Measurements from ENCODE around the gene RPH3AL.
"Not testable (repeated sequence)": the region's sequence is repeated elsewhere in the genome, so short reads cannot be mapped to it uniquely, and the experiment has no call there.

The RPH3AL gene

DNA sequence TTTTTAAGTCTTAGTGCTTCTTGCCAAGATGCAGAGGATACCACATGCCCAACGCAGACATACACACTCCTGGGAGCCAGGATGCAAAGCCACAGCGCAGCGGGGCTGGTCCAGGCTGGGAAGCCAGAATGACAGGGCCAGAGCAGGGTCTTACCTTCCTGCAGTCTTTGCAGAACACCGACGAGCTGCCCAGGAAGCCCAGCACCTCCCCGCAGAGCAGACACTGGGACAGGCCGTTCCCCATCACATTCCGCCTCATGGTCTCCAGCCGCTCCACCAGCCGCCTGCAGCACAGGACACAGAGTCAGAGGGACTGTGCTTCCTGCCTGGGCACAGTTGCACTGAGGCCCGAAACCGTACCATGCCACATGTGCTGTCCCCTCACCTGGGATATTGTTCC is 33.3 kb downstream of the RPH3AL start:
- no peak for DNase-seq (ENCODE audit: low spot score)

DNA sequence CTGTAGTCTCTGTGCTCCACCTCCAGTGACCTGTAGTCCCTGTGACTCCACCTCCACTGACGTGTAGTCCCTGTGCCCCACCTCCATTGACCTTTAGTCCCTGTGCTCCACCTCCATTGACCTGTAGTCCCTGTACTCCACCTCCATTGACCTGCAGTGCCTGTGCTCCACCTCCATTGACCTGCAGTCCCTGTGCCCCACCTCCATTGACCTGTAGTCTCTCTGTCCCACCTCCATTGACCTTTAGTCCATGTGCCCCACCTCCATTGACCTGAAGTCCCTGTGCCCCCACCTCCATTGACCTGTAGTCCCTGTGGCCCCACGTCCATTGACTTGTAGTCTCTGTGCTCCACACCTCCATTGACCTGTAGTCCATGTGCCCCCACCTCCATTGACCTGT is 35.5 kb downstream of the RPH3AL start:
- not testable (repeated sequence) for DNase-seq (ENCODE audit: low spot score)

DNA sequence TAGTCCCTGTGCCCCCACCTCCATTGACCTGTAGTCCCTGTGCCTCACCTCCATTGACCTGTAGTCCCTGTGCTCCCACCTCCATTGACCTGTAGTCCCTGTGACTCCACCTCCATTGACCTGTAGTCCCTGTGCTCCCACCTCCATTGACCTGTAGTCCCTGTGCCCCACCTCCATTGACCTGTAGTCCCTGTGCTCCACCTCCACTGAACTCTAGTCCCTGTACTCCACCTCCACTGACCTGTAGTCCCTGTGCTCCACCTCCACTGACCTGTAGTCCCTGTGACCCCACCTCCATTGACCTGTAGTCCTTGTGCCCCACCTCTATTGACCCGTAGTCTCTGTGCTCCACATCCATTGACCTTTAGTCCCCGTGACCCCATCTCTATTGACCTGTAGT is 37.2 kb downstream of the RPH3AL start:
- not testable (repeated sequence) for DNase-seq (ENCODE audit: low spot score)

DNA sequence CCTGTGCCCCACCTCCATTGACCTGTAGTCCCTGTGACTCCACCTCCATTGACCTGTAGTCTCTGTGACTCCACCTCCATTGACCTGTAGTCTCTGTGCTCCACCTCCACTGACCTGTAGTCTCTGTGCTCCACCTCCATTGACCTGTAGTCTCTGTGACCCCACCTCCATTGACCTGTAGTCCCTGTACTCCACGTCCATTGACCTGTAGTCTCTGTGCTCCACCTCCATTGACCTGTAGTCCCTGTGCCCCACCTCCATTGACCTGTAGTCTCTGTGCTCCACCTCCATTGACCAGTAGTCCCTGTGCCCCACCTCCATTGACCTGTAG is 38.0 kb downstream of the RPH3AL start:
- DNase-seq (ENCODE audit: low spot score), result not testable (repeated sequence)

DNA sequence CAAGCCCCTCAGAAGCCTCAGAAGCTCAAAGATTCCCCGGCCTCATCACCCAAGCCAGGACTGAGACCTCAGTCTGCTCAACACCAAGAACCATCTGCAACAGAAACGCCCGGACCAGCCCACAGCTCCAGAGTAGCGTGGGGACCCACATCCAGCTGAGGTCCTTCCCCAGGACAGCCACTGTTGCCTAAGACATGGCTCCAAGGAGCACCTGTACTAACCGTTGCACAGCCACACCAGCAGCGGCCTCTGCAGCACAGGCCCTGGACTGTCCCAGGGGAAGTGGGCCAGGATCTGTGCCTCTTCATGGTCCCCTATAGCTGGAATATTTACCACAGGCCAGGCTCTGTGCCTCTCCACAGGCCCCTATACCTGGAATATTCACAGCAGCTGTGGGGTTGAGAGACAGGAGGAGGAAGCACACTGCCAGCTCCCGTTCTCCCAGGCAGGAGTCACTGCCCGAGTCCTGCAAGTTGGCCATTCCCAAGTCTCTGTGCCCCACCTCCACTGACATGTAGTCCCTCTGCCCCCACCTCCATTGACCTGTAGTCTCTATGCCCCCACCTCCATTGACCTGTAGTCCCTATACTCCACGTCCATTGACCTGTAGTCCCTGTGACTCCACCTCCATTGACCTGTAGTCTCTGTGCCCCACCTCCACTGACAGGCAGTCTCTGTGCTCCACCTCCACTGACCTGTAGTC is 38.5 kb downstream of the RPH3AL start:
- no peak for DNase-seq (ENCODE audit: low spot score)

DNA sequence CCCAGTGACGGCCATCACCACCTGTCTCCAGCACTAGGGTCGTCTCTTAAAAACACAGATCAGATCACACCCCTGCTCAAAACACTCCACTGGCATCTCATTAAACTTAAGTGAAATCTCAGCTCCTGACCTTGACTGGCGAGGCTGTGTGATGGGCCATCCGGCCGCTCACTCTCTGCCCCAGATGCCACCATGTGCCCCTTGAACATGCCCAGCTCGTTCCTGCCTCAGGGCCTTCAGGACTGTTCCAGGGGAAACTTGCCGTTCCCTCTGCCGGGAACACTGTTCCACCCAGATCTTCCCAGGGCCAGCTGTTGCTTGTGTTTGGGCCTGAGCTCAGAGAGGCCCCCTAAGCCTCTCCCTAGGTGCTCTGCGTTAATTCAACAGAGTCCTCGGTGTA is 39.4 kb downstream of the RPH3AL start:
- no peak for DNase-seq (ENCODE audit: low spot score)

DNA sequence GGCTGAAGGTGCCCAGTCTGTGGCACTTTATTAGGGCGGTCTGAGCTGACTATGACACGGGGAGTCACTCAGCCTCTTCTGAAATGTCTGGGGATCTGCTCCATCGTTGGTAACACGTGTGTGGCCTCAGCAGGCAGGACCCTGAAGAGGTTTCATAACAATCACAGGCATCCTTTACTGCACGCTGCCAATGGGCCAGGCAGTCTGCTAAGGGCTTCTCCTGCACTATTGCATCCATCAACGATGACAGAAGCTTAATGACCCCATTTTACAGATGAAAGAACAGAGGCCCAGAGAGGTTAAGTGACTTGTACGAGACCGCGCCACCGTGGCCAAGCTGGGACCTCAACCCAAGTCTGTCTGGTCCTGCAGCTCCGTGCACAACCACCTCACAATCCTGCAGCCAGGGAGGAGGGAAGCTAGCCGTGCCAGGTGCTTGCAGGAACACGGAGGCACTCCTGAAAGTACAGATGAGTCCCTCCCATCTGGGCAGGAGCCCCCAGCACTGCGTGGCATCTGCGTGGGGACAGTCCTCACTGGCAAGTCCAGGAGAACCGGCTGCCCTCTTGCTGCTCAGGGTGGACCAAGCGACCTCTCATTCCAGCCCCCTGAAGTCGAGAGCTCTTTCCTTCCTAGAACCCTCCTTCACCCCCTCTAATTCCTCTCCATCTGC is 40.0 kb downstream of the RPH3AL start:
- no peak for DNase-seq (ENCODE audit: low spot score)

DNA sequence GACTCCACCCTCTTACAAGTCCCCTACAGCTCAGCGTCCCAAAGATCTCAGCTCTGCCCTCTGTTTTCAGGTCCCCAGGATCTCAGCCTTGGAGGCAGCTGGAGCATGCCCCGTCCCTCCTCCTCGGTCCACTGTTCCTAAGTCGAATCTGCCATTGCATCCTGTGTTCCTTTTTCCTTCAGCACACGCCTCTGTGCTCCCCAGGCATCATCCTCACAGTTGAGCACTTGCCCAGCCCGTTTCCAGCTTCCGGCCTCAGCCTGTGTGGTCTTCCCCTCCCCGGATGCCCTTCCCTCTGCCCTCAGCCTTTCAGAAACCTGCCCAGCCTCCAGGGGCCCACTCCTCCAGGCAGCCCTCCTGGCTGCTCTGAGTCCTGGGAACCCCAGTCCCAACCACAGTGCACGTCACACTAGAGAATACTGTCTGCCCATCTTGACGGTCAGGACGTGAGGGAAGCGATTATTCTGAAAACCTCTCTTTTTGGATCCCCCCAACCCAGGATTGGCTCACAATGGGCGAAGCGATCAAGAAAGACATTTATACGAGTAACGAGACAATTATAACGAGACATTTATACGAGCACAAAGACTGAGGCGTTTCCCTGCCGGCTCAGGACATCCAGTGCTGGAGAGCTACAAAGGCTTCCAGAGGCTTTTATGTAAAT is 41.4 kb downstream of the RPH3AL start:
- DNase-seq (ENCODE audit: low spot score), result no peak

DNA sequence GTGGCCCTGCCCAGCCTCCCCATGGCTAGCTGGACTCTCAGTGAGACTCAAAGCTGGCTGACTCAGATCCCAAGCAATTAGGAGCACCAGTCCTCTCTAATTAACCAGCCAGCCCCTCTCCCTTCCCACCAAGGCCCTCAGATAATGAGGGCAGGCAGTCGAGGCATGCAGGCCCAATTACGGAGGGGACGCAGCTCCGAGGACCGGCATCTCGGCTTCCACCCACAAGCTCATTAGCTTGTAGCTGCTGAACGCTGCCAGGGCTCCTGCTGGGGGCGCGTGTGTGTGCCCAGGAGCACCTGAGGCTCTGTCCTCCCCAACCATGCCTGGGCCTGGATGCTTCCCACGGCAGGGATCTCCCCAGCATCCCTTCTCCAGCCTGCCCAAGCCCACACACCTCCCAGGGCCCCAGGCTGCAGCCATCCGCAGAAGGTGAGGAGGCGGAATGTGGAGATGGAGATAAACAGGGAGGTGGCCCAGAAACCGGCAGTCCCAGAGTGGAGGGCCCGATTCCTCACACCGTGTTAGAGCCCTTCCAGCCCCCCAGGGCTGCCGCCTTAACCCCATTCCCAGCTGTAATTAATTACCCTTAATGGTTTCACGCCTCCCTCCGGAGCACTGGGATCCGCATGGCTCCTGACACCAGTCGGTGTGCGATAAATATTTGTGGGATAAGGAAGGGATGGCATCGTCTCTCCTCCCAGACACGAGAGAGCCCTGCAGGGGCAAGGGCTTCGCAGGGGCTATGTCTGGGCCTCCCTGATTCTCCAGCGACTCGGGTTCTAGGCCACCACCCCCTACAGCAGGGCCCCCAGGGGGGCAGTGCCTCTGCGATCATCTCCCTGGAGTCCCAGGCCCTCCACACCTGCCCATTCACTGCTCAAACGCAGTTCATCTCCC is 42.2 kb downstream of the RPH3AL start:
- no peak for DNase-seq (ENCODE audit: low spot score)

DNA sequence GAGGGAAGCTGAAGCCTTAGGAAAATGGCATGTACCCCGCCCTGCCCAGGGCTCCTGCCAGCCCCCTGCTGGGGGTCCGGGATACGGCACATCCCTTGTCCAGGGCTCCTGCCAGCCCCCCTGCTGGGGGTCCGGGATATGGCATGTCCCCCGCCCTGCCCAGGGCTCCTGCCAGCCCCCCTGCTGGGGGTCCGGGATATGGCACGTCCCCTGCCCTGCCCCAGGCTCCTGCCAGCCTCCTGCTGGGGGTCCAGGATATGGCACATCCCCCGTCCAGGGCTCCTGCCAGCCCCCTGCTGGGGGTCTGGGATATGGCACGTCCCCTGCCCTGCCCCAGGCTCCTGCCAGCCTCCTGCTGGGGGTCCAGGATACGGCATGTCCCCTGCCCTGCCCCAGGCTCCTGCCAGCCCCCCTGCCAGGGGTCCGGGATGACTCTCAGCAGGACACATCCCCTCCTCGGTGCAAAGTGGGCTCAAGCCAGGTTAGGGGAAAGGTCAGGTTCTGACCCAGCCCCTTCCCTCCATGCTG is 43.2 kb downstream of the RPH3AL start:
- DNase-seq (ENCODE audit: low spot score), result peak; percentile 8

DNA sequence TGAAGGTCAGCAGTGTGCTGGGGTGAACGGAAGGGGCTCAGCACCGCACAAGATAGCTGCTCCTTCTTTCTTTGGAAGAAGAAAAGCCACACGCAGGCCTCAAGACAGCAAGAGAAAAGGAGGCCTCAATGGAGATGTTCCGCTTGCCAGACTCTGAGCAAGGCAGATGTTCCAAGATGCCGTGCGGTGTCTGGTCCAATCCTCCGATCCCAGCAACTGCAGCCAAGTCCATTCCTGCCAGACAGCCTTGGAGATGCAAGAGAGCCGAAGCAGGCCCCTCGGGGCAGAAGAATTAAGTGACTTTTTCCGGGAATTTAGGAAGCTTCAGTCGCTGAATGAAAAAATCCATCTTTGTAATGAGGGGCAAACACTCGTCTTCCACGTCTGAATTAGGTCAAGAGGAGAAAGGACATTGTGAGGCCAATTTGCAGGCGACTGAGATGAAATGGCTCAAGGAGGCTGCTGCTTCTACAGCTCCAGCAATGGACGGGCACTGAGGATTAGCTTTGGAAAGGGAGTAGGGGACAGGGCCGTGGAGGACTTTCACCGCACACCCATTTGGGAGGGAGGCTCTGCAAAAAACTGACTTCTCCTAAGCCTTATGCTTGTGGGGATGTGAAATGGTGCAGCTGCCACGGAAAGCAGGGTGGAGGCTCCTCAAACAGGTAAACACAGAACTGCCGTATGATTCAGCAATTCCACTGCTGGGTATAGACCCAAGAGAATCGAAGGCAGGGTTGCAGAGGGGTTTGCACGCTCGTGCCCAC is 44.7 kb downstream of the RPH3AL start:
- DNase-seq (ENCODE audit: low spot score), result no peak

DNA sequence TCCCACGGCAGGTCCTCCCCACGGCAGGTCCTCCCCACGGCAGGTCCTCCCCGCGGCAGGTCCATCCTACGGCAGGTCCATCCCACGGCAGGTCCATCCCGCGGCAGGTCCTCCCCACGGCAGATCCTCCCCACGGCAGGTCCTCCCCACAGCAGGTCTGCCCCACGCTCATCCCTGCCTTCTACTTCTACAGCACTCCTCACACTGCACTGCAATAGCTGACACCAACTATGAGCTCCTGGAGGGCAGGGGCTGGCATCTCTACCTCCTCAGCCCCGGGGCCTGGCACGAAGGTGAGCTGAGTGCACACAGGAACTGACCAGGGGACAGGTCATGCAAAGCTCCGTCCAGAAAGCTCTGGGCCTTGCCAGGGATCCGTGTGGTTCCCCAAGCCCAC is 45.3 kb downstream of the RPH3AL start:
- no peak for DNase-seq (ENCODE audit: low spot score)

DNA sequence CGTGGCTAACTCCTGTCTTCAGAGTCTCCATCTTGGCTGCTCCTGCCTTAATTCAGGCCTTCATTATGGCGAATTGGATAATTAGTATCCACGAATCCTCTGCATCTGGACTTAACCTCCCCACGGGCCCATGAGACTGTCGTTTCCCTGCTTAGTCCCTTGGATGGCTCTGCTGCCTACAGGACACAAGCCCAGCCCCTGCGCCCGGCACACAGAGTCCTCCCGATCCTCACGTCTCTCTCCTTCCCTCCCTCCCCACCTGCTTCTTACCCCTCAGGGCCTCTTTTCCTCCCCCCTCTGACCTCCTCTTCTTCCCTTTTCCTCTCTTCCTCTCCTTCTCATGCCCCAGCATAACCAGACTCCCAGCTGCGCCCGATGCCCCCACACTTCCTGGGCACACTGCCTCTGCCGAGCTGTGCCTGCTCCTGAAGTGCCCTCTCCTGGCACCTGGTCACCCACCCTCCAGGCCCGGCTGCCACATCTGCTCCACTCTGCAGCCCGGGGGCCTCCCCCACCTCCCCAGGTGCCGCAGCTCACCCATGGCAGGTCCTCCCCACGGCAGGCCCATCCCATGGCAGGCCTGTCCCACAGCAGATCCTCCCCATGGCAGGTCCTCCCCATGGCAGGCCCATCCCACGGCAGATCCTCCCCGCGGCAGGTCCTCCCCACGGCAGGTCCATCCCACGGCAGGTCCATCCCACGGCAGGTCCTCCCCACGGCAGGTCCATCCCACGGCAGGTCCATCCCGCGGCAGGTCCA is 45.9 kb downstream of the RPH3AL start:
- DNase-seq (ENCODE audit: low spot score), result no peak

DNA sequence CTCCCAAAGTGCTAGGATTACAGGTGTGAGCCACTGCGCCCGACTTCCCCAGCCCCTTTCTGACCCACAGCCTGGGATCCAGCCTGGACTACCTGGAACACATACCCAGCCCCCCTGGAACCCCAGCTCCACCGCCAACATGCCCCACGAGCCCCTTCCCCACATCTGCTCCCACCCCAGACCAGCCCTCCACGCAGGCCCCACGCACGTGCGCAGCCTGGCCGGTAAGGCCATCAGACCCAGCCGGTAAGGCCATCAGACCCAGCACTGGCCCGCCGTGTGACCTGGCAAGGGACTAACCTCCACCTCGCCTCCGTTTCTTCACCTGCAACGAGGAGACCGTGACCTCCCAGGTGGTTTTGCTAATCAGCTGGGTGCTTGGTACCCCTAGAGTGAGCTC is 46.5 kb downstream of the RPH3AL start:
- DNase-seq (ENCODE audit: low spot score), result no peak

DNA sequence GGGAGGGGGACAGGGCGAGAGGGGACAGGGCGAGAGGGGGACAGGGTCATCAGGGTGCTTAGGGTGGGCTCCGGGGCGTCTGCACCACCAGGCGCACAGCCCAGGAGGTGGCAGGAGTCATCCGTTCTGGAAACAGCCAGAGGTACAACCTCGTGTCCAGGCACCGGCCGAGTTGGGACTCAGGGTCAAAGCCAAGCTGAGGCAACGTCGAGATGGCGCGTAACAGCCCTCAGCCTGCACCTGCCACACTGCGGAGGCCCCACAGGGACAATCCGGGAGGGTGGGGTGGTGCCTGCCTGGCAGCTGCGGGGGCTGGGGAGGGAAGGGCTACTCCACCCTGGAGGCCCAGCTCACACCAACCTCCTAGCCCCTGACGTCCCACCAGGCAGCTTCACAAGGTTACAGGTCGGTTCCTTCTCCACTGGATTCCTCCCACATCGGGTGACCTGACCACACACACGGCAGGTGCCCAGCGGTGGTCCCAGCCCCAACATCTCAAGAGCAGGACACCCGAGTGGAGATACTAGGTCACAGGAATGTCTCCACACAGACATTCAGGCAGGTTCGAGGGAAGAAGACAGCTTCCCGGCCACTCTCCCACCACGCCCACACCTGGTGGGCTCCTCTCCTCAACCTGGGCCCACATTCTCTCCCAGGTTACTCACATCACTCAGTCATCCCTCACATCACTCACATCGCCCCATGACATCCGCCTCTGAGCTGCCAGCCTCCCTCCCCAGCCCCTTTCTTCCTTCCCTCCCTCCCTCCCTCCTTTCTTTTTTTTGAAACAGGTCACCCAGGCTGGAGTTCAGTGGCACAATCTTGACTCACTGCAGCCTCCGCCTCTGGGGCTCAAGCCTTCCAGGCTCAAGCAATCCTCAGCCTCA is 47.3 kb downstream of the RPH3AL start:
- no peak for DNase-seq (ENCODE audit: low spot score)

DNA sequence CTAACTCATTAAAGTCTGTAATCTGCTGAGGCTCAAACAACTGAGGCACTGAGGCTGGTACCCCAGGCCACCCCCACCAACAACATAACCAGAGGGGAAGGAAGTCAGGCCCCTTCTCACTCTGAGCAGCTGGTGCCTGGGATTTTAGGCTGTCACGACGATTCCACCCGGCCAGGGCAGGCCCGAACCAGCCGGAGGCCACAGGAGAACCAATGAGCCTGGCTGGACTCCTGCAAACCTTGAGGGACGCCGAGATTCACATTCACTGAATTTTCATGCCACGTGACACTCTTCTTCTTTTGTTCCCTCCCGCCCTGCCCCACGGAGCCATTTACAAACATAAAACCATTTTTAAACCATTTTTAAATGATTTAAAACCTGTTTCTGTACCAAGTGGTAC is 48.1 kb downstream of the RPH3AL start:
- DNase-seq (ENCODE audit: low spot score), result no peak

DNA sequence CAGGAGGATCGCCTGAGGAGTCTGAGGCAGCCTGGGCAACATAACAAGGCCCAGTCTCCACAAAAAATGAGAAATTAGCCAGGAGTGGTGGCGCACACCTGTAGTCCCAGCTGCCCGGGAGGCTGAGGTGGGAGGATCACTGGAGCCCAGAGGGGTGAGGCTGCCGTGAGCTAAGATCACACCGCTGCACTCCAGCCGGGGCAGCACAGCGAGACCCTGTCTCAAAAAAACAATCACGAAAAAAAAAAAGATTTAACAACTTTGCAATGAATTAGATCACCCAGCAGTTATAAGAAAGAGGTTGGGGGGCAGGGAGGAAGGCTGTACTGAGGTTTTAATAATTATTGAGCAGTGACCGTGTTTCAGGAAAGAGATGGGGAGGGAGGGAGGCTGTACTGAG is 49.4 kb downstream of the RPH3AL start:
- DNase-seq (ENCODE audit: low spot score), result no peak

DNA sequence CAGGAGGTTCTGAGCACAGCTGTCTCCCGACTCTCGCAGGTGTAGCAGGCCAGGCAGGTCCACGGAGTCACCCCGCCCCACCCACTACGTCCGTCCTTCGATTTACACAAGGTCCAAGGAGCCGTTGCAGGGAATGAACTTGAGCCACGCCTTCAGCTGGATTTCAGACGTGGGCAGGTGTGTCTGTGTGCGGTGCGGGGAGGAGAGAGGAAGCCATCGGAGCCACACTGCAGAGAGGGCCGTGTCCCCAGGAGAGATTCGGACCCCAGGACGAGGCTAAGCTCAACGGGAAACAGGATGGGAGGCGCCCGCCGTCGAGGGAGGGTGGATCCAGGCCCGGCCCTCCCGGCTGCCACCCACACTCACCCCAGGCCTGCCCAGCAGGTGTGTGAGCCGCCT is 50.3 kb downstream of the RPH3AL start:
- no peak for DNase-seq (ENCODE audit: low spot score)

DNA sequence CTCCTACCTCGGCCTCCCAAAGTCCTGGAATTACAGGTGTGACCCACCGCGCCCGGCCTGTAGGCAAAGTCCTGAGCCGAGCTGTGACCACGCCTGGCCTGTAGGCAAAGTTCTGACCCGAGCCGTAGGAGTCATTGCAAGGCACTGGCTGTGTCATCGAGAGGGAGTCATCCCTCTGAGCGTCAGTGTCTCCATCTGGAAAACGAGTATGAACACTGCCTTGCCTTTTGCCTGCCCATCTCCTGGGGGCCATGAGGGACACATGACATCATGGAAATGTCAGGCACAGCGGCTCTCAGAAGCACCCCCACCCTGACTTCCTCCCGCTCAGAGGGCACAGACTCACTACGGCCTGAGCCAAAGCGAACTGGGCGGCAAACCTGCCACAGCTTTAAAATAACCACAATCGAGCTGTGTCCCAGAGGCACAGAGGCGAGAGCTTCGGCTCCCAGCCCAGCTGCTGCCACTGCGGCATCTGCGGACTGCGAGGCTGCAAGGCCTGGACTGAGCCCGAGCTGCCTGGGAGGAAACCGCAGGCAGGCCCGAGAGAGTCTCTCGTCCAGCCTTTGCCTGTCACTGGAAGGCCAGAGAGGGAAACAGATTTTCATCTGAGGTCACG is 50.8 kb downstream of the RPH3AL start:
- DNase-seq (ENCODE audit: low spot score), result no peak

Data from COLO829 (cell line).